ENCODE data around the gene DGKI. TPM values are rescaled to one million over a fixed set of nuclear protein-coding genes. Genes with fewer than 3 reads are reported as not detected.

The DGKI gene
- total RNA-seq, 1 experiment from 2014 or later: 0.55 TPM

GRCh38 chr7:137691566-137691965, 155.2 kb downstream of the DGKI start:
- Histone ChIP-seq H3K56ac (ENCODE audit: insufficient read length, low read depth, low read length) (no peak overlapping the region), H2AFZ (ENCODE audit: low read length) (no peak overlapping the region), H2AK5ac (ENCODE audit: insufficient read length, low read length) (no peak overlapping the region), H3K27me3 (ENCODE audit: insufficient read depth, low read length) (no peaks in the 10 kb centered on the region; the same call in 1 of the 2 replicates), H2BK15ac (ENCODE audit: low read depth, low read length) (no peak overlapping the region), H3T11ph (ENCODE audit: low read length) (no peak overlapping the region), H3K79me1 (ENCODE audit: insufficient read depth, low read depth, low read length, poor library complexity, severe bottlenecking) (no peaks in the 10 kb centered on the region), H3K4ac (ENCODE audit: low read depth, low read length) (no peak overlapping the region), H3K9me3 (ENCODE audit: control insufficient read depth, low read depth, low read length) (no peaks in the 10 kb centered on the region), H4K5ac (ENCODE audit: insufficient read length, low read depth, low read length) (no peak overlapping the region), H3K14ac (ENCODE audit: insufficient read depth, low read length) (no peak overlapping the region), H3K79me2 (ENCODE audit: insufficient read depth, low read length) (no peaks in the 10 kb centered on the region), H2BK20ac (ENCODE audit: low read depth, low read length, poor library complexity, severe bottlenecking) (no peak overlapping the region), H3K23ac (ENCODE audit: insufficient read length, low read depth, low read length) (no peak overlapping the region), H3K4me2 (ENCODE audit: insufficient read depth, insufficient read length, low read length) (no peak overlapping the region), H4K91ac (ENCODE audit: insufficient read length, low read depth, low read length) (no peak overlapping the region), H2BK5ac (ENCODE audit: insufficient read length, low read length) (no peak overlapping the region), H3K27ac (ENCODE audit: insufficient read length, low read depth, low read length) (no peak overlapping the region), H3K9ac (ENCODE audit: extremely low read depth, insufficient read length, low read length) (no peak overlapping the region), H2BK12ac (ENCODE audit: insufficient read length, low read depth, low read length) (no peak overlapping the region), H4K20me1 (ENCODE audit: control insufficient read depth, insufficient read depth, insufficient read length) (no peaks in the 10 kb centered on the region), H3K4me1 (ENCODE audit: insufficient read depth, low read length) (no peaks in the 10 kb centered on the region), H4K8ac (replicated peaks; ENCODE audit: insufficient read length, low read depth, low read length) (no peak overlapping the region), H3K18ac (ENCODE audit: insufficient read length, low read depth, low read length) (no peak overlapping the region), H3K23me2 (ENCODE audit: insufficient read length, low read depth, low read length, poor library complexity, severe bottlenecking) (no peaks in the 10 kb centered on the region), H2BK120ac (ENCODE audit: low read depth, low read length, poor library complexity, severe bottlenecking) (no peak overlapping the region)
- no peaks in the 10 kb centered on the region for H3K36me3 Mint-ChIP-seq (ENCODE audit: insufficient read depth in 1 of 3, low read depth in 3 of 3)
- no peaks in the 10 kb centered on the region for H3K27me3 Mint-ChIP-seq (ENCODE audit: low read depth)
- WGBS (ENCODE audit: extremely low coverage, insufficient read length, low lambda C conversion rate): no CpG with 5 or more reads among the region's 3 CpGs
- peaks cover 0 to 5% of the 10 kb centered on the region in 2 experiments; a peak in 2 of 4 replicates for H3K4me1 Mint-ChIP-seq
- no peaks in the 10 kb centered on the region for H3K9me3 Mint-ChIP-seq
- TF ChIP-seq, protein P1, sequence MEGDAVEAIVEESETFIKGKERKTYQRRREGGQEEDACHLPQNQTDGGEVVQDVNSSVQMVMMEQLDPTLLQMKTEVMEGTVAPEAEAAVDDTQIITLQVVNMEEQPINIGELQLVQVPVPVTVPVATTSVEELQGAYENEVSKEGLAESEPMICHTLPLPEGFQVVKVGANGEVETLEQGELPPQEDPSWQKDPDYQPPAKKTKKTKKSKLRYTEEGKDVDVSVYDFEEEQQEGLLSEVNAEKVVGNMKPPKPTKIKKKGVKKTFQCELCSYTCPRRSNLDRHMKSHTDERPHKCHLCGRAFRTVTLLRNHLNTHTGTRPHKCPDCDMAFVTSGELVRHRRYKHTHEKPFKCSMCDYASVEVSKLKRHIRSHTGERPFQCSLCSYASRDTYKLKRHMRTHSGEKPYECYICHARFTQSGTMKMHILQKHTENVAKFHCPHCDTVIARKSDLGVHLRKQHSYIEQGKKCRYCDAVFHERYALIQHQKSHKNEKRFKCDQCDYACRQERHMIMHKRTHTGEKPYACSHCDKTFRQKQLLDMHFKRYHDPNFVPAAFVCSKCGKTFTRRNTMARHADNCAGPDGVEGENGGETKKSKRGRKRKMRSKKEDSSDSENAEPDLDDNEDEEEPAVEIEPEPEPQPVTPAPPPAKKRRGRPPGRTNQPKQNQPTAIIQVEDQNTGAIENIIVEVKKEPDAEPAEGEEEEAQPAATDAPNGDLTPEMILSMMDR (conservative IDR thresholded peaks at IDR 0.05): no peak
- no peak overlapping the region for H3K4me3 Mint-ChIP-seq
- DNase-seq: no peak
- H3K27ac Mint-ChIP-seq: no peak overlapping the region
